Panc1 (cell line): Measurements from ENCODE around the gene DNM1. TPM values are rescaled to one million over a fixed set of nuclear protein-coding genes. Genes with fewer than 3 reads are reported as not detected.
A peak's percentile ranks its signal among the peaks of the same experiment; 100 is the strongest.

ENCODE experiments used
- ATAC-seq: fragments of 200-7000 bp; cut with Tn5 transposase; 2 replicates; pipeline ENCODE4 v1.9.1; 2020; ENCODE audit warnings: mild to moderate bottlenecking, moderate library complexity
- BruUV-seq: library from RNA; stranded (reverse); fragments of 400-500 nt; replicated peaks from 2 replicates; lab custom pipeline; 2021; lab: Mats Ljungman, UMichigan
- CTCF ChIA-PET: fragments of 300-600 bp; sonication (Branson Sonifier 250); formaldehyde crosslinking; loops from one replicate; lab custom pipeline; 2022; ENCODE audit warnings: antibody characterized with exemption; lab: Charles Lee
- POLR2A ChIA-PET: fragments of 300-600 bp; sonication (Branson Sonifier 250); formaldehyde crosslinking; loops from one replicate; lab custom pipeline; 2022; ENCODE audit warnings: antibody characterized with exemption; lab: Charles Lee
- DNase-seq: peaks from one replicate; pipeline ENCODE4 v3.0.0-alpha.2; 2010; ENCODE audit warnings: low read depth, low spot score
- H3K27ac ChIP-seq: 2 replicates; pipeline ENCODE4 v1.5.1; 2011; ENCODE audit warnings: mild to moderate bottlenecking, low read length, inconsistent platforms
- H3K27me3 ChIP-seq: fragments of 200-500 bp; sonication (Bioruptor generic); 2 replicates; pipeline ENCODE4 v1.6.0; 2014; ENCODE audit warnings: low read length, inconsistent platforms; ENCODE audit not compliant: control insufficient read depth, insufficient read depth
- H3K36me3 ChIP-seq: fragments of 200-500 bp; sonication (Bioruptor generic); 2 replicates; pipeline ENCODE4 v1.5.1; 2014; ENCODE audit warnings: inconsistent platforms, mild to moderate bottlenecking, low read length, moderate library complexity; ENCODE audit not compliant: control insufficient read depth, insufficient read depth
- H3K4me1 ChIP-seq: 2 replicates; pipeline ENCODE4 v1.5.1; 2011; ENCODE audit warnings: inconsistent platforms, mild to moderate bottlenecking, low read length, moderate library complexity; ENCODE audit not compliant: control insufficient read depth, insufficient read depth
- H3K4me3 ChIP-seq, 2 experiments: 2 replicates each; pipeline ENCODE4 v1.5.1; 2011 to 2012; ENCODE audit warnings: low read depth in 2 of 2, low read length in 2 of 2, mild to moderate bottlenecking in 2 of 2, inconsistent platforms in 1 of 2, moderate library complexity in 1 of 2
- H3K9me3 ChIP-seq: fragments of 200-500 bp; sonication (Bioruptor generic); 2 replicates; pipeline ENCODE4 v1.5.1; 2014; ENCODE audit warnings: low read depth, mild to moderate bottlenecking, inconsistent platforms, low read length, moderate library complexity; ENCODE audit not compliant: control insufficient read depth, insufficient read depth
- POLR2AphosphoS5 ChIP-seq: IDR thresholded peaks from 2 replicates; pipeline ENCODE4 v1.6.1; 2012; ENCODE audit warnings: mild to moderate bottlenecking, low read depth, low read length, moderate library complexity
- SIN3A ChIP-seq: IDR thresholded peaks from 2 replicates; pipeline ENCODE4 v1.6.1; 2012; ENCODE audit warnings: low read depth, mild to moderate bottlenecking, low read length, moderate library complexity, borderline replicate concordance; ENCODE audit not compliant: insufficient read depth
- TCF7L2 ChIP-seq: IDR thresholded peaks from 2 replicates; pipeline ENCODE4 v1.6.1; 2011; ENCODE audit warnings: mild to moderate bottlenecking, low read depth, low read length, inconsistent platforms
- in situ Hi-C: cut with HindIII; loops from 2 replicates; pipeline ENCODE4 v1.10.0; 2016; ENCODE audit warnings: low sequenced_read_pairs, low pct_unique_long_range_greater_than_20kb
- intact Hi-C: fragments of 100-400 bp; cut with micrococcal nuclease; formaldehyde crosslinking; loops from one replicate; pipeline ENCODE4 v1.10.0; 2022; ENCODE audit not compliant: unreplicated experiment
- total RNA-seq: library from RNA; stranded (reverse); gene quantifications from one replicate; pipeline ENCODE4 v1.2.1, GENCODE V29; 2021; ENCODE audit not compliant: unreplicated experiment
- TF ChIP-seq, protein P1 (sequence below): fragments of 450-650 bp; IDR thresholded peaks from 2 replicates; pipeline ENCODE4 v1.5.1; 2017; ENCODE audit warnings: mild to moderate bottlenecking
- TF ChIP-seq, protein P2 (sequence below), 2 experiments: IDR thresholded peaks; 2 replicates each; pipeline ENCODE4 v1.6.1; 2011 to 2012; ENCODE audit warnings: low read depth in 2 of 2, control low read depth in 1 of 2, low read length in 1 of 2, mild to moderate bottlenecking in 1 of 2, moderate library complexity in 1 of 2; ENCODE audit not compliant: insufficient read depth in 1 of 2

The DNM1 gene
- total RNA-seq, 1 experiment from 2014 or later, result 18.7 TPM

DNA sequence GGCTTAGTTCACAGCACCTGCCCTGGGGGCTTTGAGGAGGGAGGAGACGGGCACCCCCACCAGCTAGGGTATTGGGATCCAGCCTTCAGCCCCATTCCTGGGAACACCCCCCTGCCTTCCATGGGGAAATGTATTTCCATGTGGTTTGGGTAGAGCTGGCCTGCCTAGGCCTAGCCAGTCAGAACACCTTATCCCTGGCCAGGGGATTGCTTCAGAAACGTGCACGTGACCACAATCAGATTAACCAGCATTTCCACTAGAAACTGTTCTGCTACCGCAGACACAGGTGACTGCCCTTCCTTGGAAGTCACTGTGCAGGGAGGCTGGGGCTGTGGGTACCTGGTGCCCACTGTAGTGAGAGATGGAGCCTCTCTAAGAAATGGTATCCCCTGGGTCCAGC is 29.1 kb upstream of the DNM1 start:
- no peak overlapping the region for H3K27ac ChIP-seq
- H3K4me1 ChIP-seq, result no peaks in the 10 kb centered on the region
- TF ChIP-seq SIN3A, result no peak
- TF ChIP-seq, protein P1, sequence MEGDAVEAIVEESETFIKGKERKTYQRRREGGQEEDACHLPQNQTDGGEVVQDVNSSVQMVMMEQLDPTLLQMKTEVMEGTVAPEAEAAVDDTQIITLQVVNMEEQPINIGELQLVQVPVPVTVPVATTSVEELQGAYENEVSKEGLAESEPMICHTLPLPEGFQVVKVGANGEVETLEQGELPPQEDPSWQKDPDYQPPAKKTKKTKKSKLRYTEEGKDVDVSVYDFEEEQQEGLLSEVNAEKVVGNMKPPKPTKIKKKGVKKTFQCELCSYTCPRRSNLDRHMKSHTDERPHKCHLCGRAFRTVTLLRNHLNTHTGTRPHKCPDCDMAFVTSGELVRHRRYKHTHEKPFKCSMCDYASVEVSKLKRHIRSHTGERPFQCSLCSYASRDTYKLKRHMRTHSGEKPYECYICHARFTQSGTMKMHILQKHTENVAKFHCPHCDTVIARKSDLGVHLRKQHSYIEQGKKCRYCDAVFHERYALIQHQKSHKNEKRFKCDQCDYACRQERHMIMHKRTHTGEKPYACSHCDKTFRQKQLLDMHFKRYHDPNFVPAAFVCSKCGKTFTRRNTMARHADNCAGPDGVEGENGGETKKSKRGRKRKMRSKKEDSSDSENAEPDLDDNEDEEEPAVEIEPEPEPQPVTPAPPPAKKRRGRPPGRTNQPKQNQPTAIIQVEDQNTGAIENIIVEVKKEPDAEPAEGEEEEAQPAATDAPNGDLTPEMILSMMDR, result no peak
- no peak for TF ChIP-seq TCF7L2
- TF ChIP-seq POLR2AphosphoS5, result no peak
- TF ChIP-seq, protein P2, sequence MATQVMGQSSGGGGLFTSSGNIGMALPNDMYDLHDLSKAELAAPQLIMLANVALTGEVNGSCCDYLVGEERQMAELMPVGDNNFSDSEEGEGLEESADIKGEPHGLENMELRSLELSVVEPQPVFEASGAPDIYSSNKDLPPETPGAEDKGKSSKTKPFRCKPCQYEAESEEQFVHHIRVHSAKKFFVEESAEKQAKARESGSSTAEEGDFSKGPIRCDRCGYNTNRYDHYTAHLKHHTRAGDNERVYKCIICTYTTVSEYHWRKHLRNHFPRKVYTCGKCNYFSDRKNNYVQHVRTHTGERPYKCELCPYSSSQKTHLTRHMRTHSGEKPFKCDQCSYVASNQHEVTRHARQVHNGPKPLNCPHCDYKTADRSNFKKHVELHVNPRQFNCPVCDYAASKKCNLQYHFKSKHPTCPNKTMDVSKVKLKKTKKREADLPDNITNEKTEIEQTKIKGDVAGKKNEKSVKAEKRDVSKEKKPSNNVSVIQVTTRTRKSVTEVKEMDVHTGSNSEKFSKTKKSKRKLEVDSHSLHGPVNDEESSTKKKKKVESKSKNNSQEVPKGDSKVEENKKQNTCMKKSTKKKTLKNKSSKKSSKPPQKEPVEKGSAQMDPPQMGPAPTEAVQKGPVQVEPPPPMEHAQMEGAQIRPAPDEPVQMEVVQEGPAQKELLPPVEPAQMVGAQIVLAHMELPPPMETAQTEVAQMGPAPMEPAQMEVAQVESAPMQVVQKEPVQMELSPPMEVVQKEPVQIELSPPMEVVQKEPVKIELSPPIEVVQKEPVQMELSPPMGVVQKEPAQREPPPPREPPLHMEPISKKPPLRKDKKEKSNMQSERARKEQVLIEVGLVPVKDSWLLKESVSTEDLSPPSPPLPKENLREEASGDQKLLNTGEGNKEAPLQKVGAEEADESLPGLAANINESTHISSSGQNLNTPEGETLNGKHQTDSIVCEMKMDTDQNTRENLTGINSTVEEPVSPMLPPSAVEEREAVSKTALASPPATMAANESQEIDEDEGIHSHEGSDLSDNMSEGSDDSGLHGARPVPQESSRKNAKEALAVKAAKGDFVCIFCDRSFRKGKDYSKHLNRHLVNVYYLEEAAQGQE (IDR thresholded peaks at IDR 0.05; ENCODE audit: insufficient read depth in 1 of 2, low read depth in 2 of 2, low read length in 1 of 2), result no peak
- DNase-seq (no peak), ATAC-seq (no peak)
- CTCF ChIA-PET, result no interaction called here
- H3K27me3 ChIP-seq, result no peaks in the 10 kb centered on the region
- intact Hi-C loops, result no loop called here
- no peaks in the 10 kb centered on the region for H3K9me3 ChIP-seq
- POLR2A ChIA-PET, result no interaction called here
- H3K36me3 ChIP-seq, result peaks cover under 1% of the 10 kb centered on the region; the same call in 1 of the 2 replicates
- in situ Hi-C loops, result no loop called here
- H3K4me3 ChIP-seq, result no peak overlapping the region
- no TSS peak for BruUV-seq

DNA sequence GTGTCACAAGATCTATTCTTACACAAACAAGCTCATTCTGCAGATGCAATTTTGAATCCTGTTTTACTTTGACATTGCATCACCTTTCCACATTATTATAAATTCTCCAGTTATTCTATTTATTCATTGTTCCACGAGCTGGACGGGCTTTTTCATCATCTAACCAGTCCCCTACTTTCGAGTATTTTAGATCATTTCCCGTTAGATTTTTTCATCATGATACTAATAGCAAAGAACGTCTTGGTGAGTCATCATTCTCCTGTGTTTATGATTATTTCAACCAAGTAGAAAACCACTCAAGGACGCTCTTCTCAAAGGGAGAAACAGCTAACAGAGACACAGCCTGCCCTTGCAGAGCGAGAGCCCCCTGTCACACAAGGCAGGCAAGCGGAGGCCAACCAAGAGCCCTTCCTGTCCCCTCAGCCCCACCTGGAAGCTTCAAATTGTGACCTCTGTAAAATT is 28.0 kb upstream of the DNM1 start:
- peaks cover 2% of the 10 kb centered on the region; the same call in 1 of the 2 replicates for H3K36me3 ChIP-seq
- CTCF ChIA-PET, result no interaction called here
- H3K27ac ChIP-seq, result no peak overlapping the region

More for the DNA sequence above, 28.0 kb upstream of the DNM1 start:
- TF ChIP-seq, protein P2 (IDR thresholded peaks at IDR 0.05; ENCODE audit: insufficient read depth in 1 of 2, low read depth in 2 of 2, low read length in 1 of 2), result no peak
- TF ChIP-seq POLR2AphosphoS5 (no peak), TCF7L2 (no peak), SIN3A (no peak)
- TF ChIP-seq, protein P1, result no peak
- POLR2A ChIA-PET, result no interaction called here
- TSS peak; percentile 64 for BruUV-seq
- no peak overlapping the region for H3K4me3 ChIP-seq
- DNase-seq, result no peak
- H3K9me3 ChIP-seq, result no peaks in the 10 kb centered on the region
- in situ Hi-C loops (no loop called here), intact Hi-C loops (no loop called here)
- H3K4me1 ChIP-seq, result no peaks in the 10 kb centered on the region
- H3K27me3 ChIP-seq, result no peaks in the 10 kb centered on the region
- no peak for ATAC-seq
